HepG2 (cell line): ENCODE data around the gene RNASE2. TPM values are rescaled to one million over a fixed set of nuclear protein-coding genes. Genes with fewer than 3 reads are reported as not detected.
"Not testable (repeated sequence)": the region's sequence is repeated elsewhere in the genome, so short reads cannot be mapped to it uniquely, and the experiment has no call there.

Experiments
- ATAC-seq: fragments of 200-7000 bp; cut with Tn5 transposase; 3 replicates; pipeline ENCODE4 v1.9.1; 2020; ENCODE audit warnings: mild to moderate bottlenecking, moderate library complexity
- Bru-seq: library from RNA; stranded (reverse); fragments of 400-500 nt; gene quantifications from one replicate; lab custom pipeline; 2021; lab: Mats Ljungman, UMichigan
- BruChase-seq, 2 experiments: library from RNA; stranded (reverse); fragments of 400-500 nt; gene quantifications; one replicate each; lab custom pipeline; 2021; lab: Mats Ljungman, UMichigan
- BruUV-seq: library from RNA; stranded (reverse); fragments of 400-500 nt; replicated peaks from 2 replicates; lab custom pipeline; 2021; lab: Mats Ljungman, UMichigan
- CTCF ChIA-PET: fragments of 300-600 bp; formaldehyde crosslinking; extraction: SDS; loops from one replicate; lab custom pipeline; 2021; ENCODE audit warnings: low total read pairs, inconsistent platforms, low intra/inter-chr PET ratio; lab: Yijun Ruan, JAX
- POLR2A ChIA-PET: fragments of 350-600 bp; sonication (Branson Sonifier 250); formaldehyde crosslinking; loops from one replicate; lab custom pipeline; 2020; ENCODE audit warnings: antibody characterized with exemption, inconsistent platforms; lab: Yijun Ruan, JAX
- DNase-seq: peaks from one replicate; pipeline ENCODE4 v3.0.0-alpha.2; 2015; ENCODE audit warnings: low spot score
- FAIRE-seq: peaks from 3 replicates; lab custom pipeline; 2011; peaks lifted over from hg19 to GRCh38; lab: Jason Lieb, UNC
- H2AFZ ChIP-seq: one replicate; pipeline ENCODE4 v1.6.1; 2011; ENCODE audit warnings: low read length, inconsistent platforms
- H3K27ac ChIP-seq: fragments of 300-600 bp; 3 replicates; pipeline ENCODE4 v1.8.0; 2011; ENCODE audit warnings: mixed run types, mild to moderate bottlenecking, mixed read lengths, low read length, inconsistent platforms; ENCODE audit not compliant: insufficient read depth; ENCODE audit errors: extremely low read length
- H3K27me3 ChIP-seq, 2 experiments: fragments of 200-600 bp in 1 of 2; 2 replicates in 1 of 2; 3 replicates in 1 of 2; pipeline versions ENCODE4 v1.6.0 to v1.8.0; 2011; ENCODE audit warnings: low read length in 2 of 2, mild to moderate bottlenecking in 2 of 2, moderate library complexity in 2 of 2, inconsistent platforms in 1 of 2; ENCODE audit not compliant: insufficient read depth in 2 of 2, control insufficient read depth in 1 of 2
- H3K36me3 ChIP-seq, 2 experiments: fragments of 200-600 bp in 1 of 2; replicated peaks in 1 of 2; 2 replicates in 1 of 2; 3 replicates in 1 of 2; pipeline versions ENCODE4 v1.5.1 to v1.8.0; 2011; ENCODE audit warnings: low read length in 2 of 2, inconsistent platforms in 1 of 2; ENCODE audit not compliant: insufficient read depth in 2 of 2, control insufficient read depth in 1 of 2
- H3K4me1 ChIP-seq: 2 replicates; pipeline ENCODE4 v1.5.1; 2012; ENCODE audit warnings: low read length, inconsistent platforms; ENCODE audit not compliant: insufficient read depth
- H3K4me2 ChIP-seq: 2 replicates; pipeline ENCODE4 v1.6.0; 2011; ENCODE audit warnings: low read depth, low read length, inconsistent platforms
- H3K4me3 ChIP-seq, 3 experiments: fragments of 200-600 bp in 1 of 3; sonication (generic), shearing (Covaris generic) in 1 of 3; replicated peaks in 1 of 3; 2 replicates each; pipeline ENCODE4 v1.5.1; 2011 to 2016; ENCODE audit warnings: low read length in 3 of 3, inconsistent platforms in 2 of 3, low read depth in 2 of 3, mild to moderate bottlenecking in 2 of 3, control low read depth in 1 of 3, mixed read lengths in 1 of 3; ENCODE audit not compliant: insufficient read depth in 1 of 3
- H3K79me2 ChIP-seq: one replicate; pipeline ENCODE4 v1.6.1; 2011; ENCODE audit warnings: low read length, inconsistent platforms; ENCODE audit not compliant: insufficient read depth
- H3K9ac ChIP-seq: 2 replicates; pipeline ENCODE4 v1.6.0; 2011; ENCODE audit warnings: mild to moderate bottlenecking, low read depth, low read length, inconsistent platforms; ENCODE audit not compliant: insufficient read depth
- H3K9me3 ChIP-seq: 2 replicates; pipeline ENCODE4 v1.5.1; 2012; ENCODE audit warnings: mild to moderate bottlenecking, low read length
- H4K20me1 ChIP-seq: 2 replicates; pipeline ENCODE4 v1.6.0; 2011; ENCODE audit warnings: inconsistent platforms, mild to moderate bottlenecking, low read length, moderate library complexity; ENCODE audit not compliant: insufficient read depth
- ARID5B ChIP-seq: IDR thresholded peaks from 2 replicates; pipeline ENCODE4 v1.4.0; 2020; ENCODE audit warnings: mild to moderate bottlenecking, missing genetic modification reagents
- SOX13 ChIP-seq, 3 experiments: fragments of 450-650 bp in 1 of 3; sonication (generic) in 1 of 3; formaldehyde crosslinking in 1 of 3; IDR thresholded peaks in 2 of 3; conservative IDR thresholded peaks in 1 of 3; 2 replicates each; pipeline versions ENCODE4 v1.5.0 to v1.6.1; 2016 to 2020; ENCODE audit warnings: antibody characterized with exemption in 1 of 3, mild to moderate bottlenecking in 1 of 3, missing compliant biosample characterization in 1 of 3, missing genetic modification reagents in 1 of 3, moderate library complexity in 1 of 3
- ZBTB10 ChIP-seq: sonication (generic); formaldehyde crosslinking; IDR thresholded peaks from 2 replicates; pipeline ENCODE4 v1.4.0; 2020; ENCODE audit warnings: missing genetic modification reagents, borderline replicate concordance
- ZNF292 ChIP-seq: sonication (generic); formaldehyde crosslinking; IDR thresholded peaks from 2 replicates; pipeline ENCODE4 v1.8.1; 2022; ENCODE audit warnings: mild to moderate bottlenecking, low read depth, missing genetic modification reagents, borderline replicate concordance
- ZNF574 ChIP-seq: sonication (generic); formaldehyde crosslinking; IDR thresholded peaks from 2 replicates; pipeline ENCODE4 v1.4.0; 2020; ENCODE audit warnings: missing genetic modification reagents
- ZNF629 ChIP-seq: sonication (generic); formaldehyde crosslinking; conservative IDR thresholded peaks from 2 replicates; pipeline ENCODE4 v1.5.0; 2020; ENCODE audit warnings: missing genetic modification reagents
- WGBS: methylation state at CpG from one replicate; pipeline ENCODE4 v1.1.6; 2017; ENCODE audit warnings: low lambda C conversion rate; 5-methylcytosine and 5-hydroxymethylcytosine counted together
- in situ Hi-C: cut with HindIII; loops from 2 replicates; pipeline ENCODE4 v1.10.0; 2017; ENCODE audit warnings: low pct_unique_long_range_greater_than_20kb; ENCODE audit not compliant: extremely low pct_ligation_motif_present
- intact Hi-C: fragments of 100-400 bp; cut with micrococcal nuclease; formaldehyde crosslinking; loops from one replicate; pipeline ENCODE4 v1.10.0; 2022; ENCODE audit not compliant: unreplicated experiment
- long read RNA-seq, 2 experiments: library from RNA in 1 of 2; library from polyadenylated mRNA in 1 of 2; stranded (forward) in 1 of 2; unstranded in 1 of 2; transcript quantifications; one replicate each; pipeline ENCODE4 v2.0.0, GENCODE V29; 2019 to 2022
- polyA minus RNA-seq, 3 experiments: library from RNA; depleted of rRNA, polyadenylated mRNA; stranded (reverse); fragments of >200 nt; gene quantifications; 2 replicates each; pipeline ENCODE4 v1.2.3, GENCODE V29; 2011; ENCODE audit warnings: low replicate concordance in 1 of 3
- polyA plus RNA-seq, 8 experiments: library from polyadenylated mRNA; depleted of rRNA in 3 of 8; stranded (reverse) in 7 of 8; unstranded in 1 of 8; fragments of >200 nt; fragmentation: Illumina TruSeq in 4 of 8; extraction: Trizol in 4 of 8; gene quantifications; 2 replicates each; pipeline versions ENCODE4 v1.2.1 to v1.2.3, GENCODE V29; 2011 to 2016; ENCODE audit warnings: low read depth in 4 of 8, missing spikeins in 1 of 8, mixed read lengths in 1 of 8; ENCODE audit not compliant: insufficient read depth in 1 of 8
- total RNA-seq, 5 experiments: library from RNA; depleted of rRNA; stranded (reverse); fragments of >200 nt; fragmentation: Illumina TruSeq; extraction: Trizol; gene quantifications; 2 replicates each; pipeline ENCODE4 v1.2.3, GENCODE V29; 2016; ENCODE audit warnings: low read depth in 1 of 5

Gene RNASE2
- total RNA-seq (2016; rRNA removed; fragmentation: Illumina TruSeq; extraction: Trizol) = 0.69 TPM in 2 replicates
- total RNA-seq (2016; cell fraction: cytosol; rRNA removed; fragmentation: Illumina TruSeq; extraction: Trizol; ENCODE audit: low read depth) = 0.35 and 0.40 TPM in 2 replicates
- 0.26 and 0.27 TPM in 2 replicates for total RNA-seq (2016; cell fraction: insoluble cytoplasmic fraction; rRNA removed; fragmentation: Illumina TruSeq; extraction: Trizol)
- total RNA-seq (2016; cell fraction: membrane; rRNA removed; fragmentation: Illumina TruSeq; extraction: Trizol) = 0.52 TPM in 1 of 2 replicates, not detected in the other
- 0.59 TPM in 1 of 2 replicates, not detected in the other for total RNA-seq (2016; cell fraction: nucleus; rRNA removed; fragmentation: Illumina TruSeq; extraction: Trizol)
- polyA plus RNA-seq (2011; rRNA removed) = not detected in 2 replicates
- polyA plus RNA-seq (2011; cell fraction: cytosol; rRNA removed) = not detected in 2 replicates
- polyA plus RNA-seq (2011; cell fraction: nucleus; rRNA removed) = not detected in 2 replicates
- not detected in 2 replicates for polyA plus RNA-seq (2012)
- polyA plus RNA-seq (2016; cell fraction: cytosol; fragmentation: Illumina TruSeq; extraction: Trizol; ENCODE audit: low read depth) = 0.64 and 1.1 TPM in 2 replicates
- polyA plus RNA-seq (2016; cell fraction: insoluble cytoplasmic fraction; fragmentation: Illumina TruSeq; extraction: Trizol; ENCODE audit: low read depth) = 0.97 and 1.9 TPM in 2 replicates
- 0.56 and 0.82 TPM in 2 replicates for polyA plus RNA-seq (2016; cell fraction: membrane; fragmentation: Illumina TruSeq; extraction: Trizol; ENCODE audit: low read depth)
- 1.7 and 3.1 TPM in 2 replicates for polyA plus RNA-seq (2016; cell fraction: nucleus; fragmentation: Illumina TruSeq; extraction: Trizol; ENCODE audit: insufficient read depth, low read depth)
- not detected in 2 replicates for polyA minus RNA-seq (2011; rRNA and poly(A)+ RNA removed; ENCODE audit: low replicate concordance)
- not detected in 2 replicates for polyA minus RNA-seq (2011; cell fraction: cytosol; rRNA and poly(A)+ RNA removed)
- not detected in 2 replicates for polyA minus RNA-seq (2011; cell fraction: nucleus; rRNA and poly(A)+ RNA removed)
- not detected for Bru-seq, nascent RNA
- not detected for BruChase-seq, experiment 1, labeled RNA remaining after a 6-hour chase
- not detected for BruChase-seq, experiment 2, labeled RNA remaining after a 2-hour chase
- long read RNA-seq, experiment 1, partial matches to known transcripts = 0 of 1 reads
- long read RNA-seq, experiment 1, other reads (novel, unspliced or antisense) = 1 of 1 reads
- long read RNA-seq, experiment 2 = 0 reads

GRCh38 chr14:20954736-20955537 is at the start of gene RNASE2:
Gene RNASE2 (plus strand): TSS chr14:20955487. CDS start chr14:20955772, 285 bp downstream.
- H3K36me3 ChIP-seq; H3K79me2 ChIP-seq; BruUV-seq; POLR2A ChIA-PET; CTCF ChIA-PET; intact Hi-C loops; H3K4me3 ChIP-seq; H3K9me3 ChIP-seq; in situ Hi-C loops; H4K20me1 ChIP-seq; H3K9ac ChIP-seq; H3K27me3 ChIP-seq; H3K27ac ChIP-seq; H2AFZ ChIP-seq; TF ChIP-seq SOX13 (IDR thresholded peaks at IDR 0.05): not testable (repeated sequence)
- FAIRE-seq = peak; percentile 75
- peak; percentile 93 for ATAC-seq
- Histone ChIP-seq H3K4me2 (peak within 1 kb of the TSS; percentile 48; the same call in 1 of the 2 replicates), H3K4me1 (peaks cover 28% of the 10 kb centered on the region)
- DNase-seq = peak; percentile 60
- 12% methylated on average over 4 of the region's 4 CpGs for WGBS
- TF ChIP-seq ZNF292 (CRISPR knock-in tag) (0 out of 2 replicates have a peak, but pooled peaks have one; percentile 29), ZNF629 (CRISPR knock-in tag) (0 out of 2 replicates have a peak, but pooled peaks have one; percentile 11), ZBTB10 (peak; percentile 79), SOX13 (CRISPR knock-in tag; conservative IDR thresholded peaks at IDR 0.05 in 1 of 2, IDR thresholded peaks at IDR 0.05 in 1 of 2) (peak in 1 of 2 experiments; percentile 31; a peak in 1 of 4 replicates), ZNF574 (CRISPR knock-in tag) (0 out of 2 replicates have a peak, but pooled peaks have one; percentile 43), ARID5B (CRISPR knock-in tag) (peak; percentile 39; the same call in 1 of the 2 replicates)
